ENCODE data around the gene DRC1. TPM values are rescaled to one million over a fixed set of nuclear protein-coding genes. Genes with fewer than 3 reads are reported as not detected.
A peak's percentile ranks its signal among the peaks of the same experiment; 100 is the strongest.

Gene DRC1
- total RNA-seq, 4 donors from 2014 or later, result not detected

GRCh38 chr2:26504002-26504401 lies 102.3 kb downstream of the DRC1 start:
- no peaks in the 10 kb centered on the region for H3K9me3 ChIP-seq
- intact Hi-C loops (cut with DNase I; ENCODE audit: low total_unique reads) (no loop called here), in situ Hi-C loops (cut with MboI; ENCODE audit: low pct_ligation_motif_present in 1 of 4, low pct_unique_long_range_greater_than_20kb in 1 of 4, low sequenced_read_pairs in 3 of 4) (no loop called here)
- peak overlapping the region in 2 of 4 donors; percentile 20 to 56 for H3K4me3 ChIP-seq
- H3K27me3 ChIP-seq, result no peaks in the 10 kb centered on the region
- DNase-seq, result no peak
- no peak overlapping the region for H3K27ac ChIP-seq
- H3K36me3 ChIP-seq, result no peaks in the 10 kb centered on the region
- 40 to 71% methylated on average over 1 to 13 of the region's 13 CpGs for WGBS, 2 donors (ENCODE audit: low coverage in 1 of 2)
- peaks cover 0 to 10% (median 5%) of the 10 kb centered on the region in 4 donors for H3K4me1 ChIP-seq
- no peak for TF ChIP-seq POLR2A (IDR thresholded peaks at IDR 0.05)
- no peak for TF ChIP-seq CTCF (IDR thresholded peaks at IDR 0.05)
- no peak for TF ChIP-seq EP300 (IDR thresholded peaks at IDR 0.05; ENCODE audit: low read depth)
- no peak for TF ChIP-seq POLR2AphosphoS5 (IDR thresholded peaks at IDR 0.05)

GRCh38 chr2:26506279-26506678 lies 104.6 kb downstream of the DRC1 start:
- DNase-seq, result no peak
- H3K36me3 ChIP-seq, result no peaks in the 10 kb centered on the region
- no peak overlapping the region for H3K4me3 ChIP-seq
- H3K27me3 ChIP-seq, result no peaks in the 10 kb centered on the region
- intact Hi-C loops (cut with DNase I; ENCODE audit: low total_unique reads) (no loop called here), in situ Hi-C loops (cut with MboI; ENCODE audit: low pct_ligation_motif_present in 1 of 4, low pct_unique_long_range_greater_than_20kb in 1 of 4, low sequenced_read_pairs in 3 of 4) (no loop called here)
- no peak overlapping the region for H3K27ac ChIP-seq
- no peaks in the 10 kb centered on the region for H3K9me3 ChIP-seq
- H3K4me1 ChIP-seq, result peaks cover 0 to 10% (median 5%) of the 10 kb centered on the region in 4 donors
- WGBS, 2 donors (ENCODE audit: low coverage in 1 of 2), result 92% methylated on average over 4 of the region's 4 CpGs; no CpG with 5 or more reads in 1 of the 2 donors
- TF ChIP-seq POLR2AphosphoS5 (IDR thresholded peaks at IDR 0.05) (no peak), CTCF (IDR thresholded peaks at IDR 0.05) (no peak), EP300 (IDR thresholded peaks at IDR 0.05; ENCODE audit: low read depth) (no peak), POLR2A (IDR thresholded peaks at IDR 0.05) (no peak)

Other genes with a start within 250 kb of the DRC1 start
- gene GAREM2, start 228.8 kb upstream of the DRC1 start, total RNA-seq, result 1 to 10 TPM in 3 of 4 donors, not detected in 1; 1.5 to 4.6 (median 2.2) TPM
- 100 to 1,000 TPM in 2 of 4 donors, 10 to 100 TPM in 2; 92.8 to 233 (median 142) TPM for gene HADHA, start 157.3 kb upstream of the DRC1 start, total RNA-seq
- gene HADHB, start 157.0 kb upstream of the DRC1 start, total RNA-seq, result 100 to 1,000 TPM in 2 of 4 donors, 10 to 100 TPM in 2; 53.1 to 182 (median 133) TPM
- gene SELENOI, start 55.8 kb upstream of the DRC1 start, total RNA-seq, result 10 to 100 TPM; 12.1 to 37.4 (median 26.9) TPM
- not detected for gene ADGRF3, start 55.1 kb upstream of the DRC1 start, total RNA-seq
- gene OTOF, start 76.2 kb downstream of the DRC1 start, total RNA-seq, result under 1 TPM in 1 of 4 donors, not detected in 3; 0.37 TPM
- gene CIB4, start 239.4 kb downstream of the DRC1 start, total RNA-seq, result not detected